ENCODE measurements around the gene CELSR1. TPM values are rescaled to one million over a fixed set of nuclear protein-coding genes. Genes with fewer than 3 reads are reported as not detected.

The CELSR1 gene
- total RNA-seq, 2 donors from 2014 or later = 24.2 to 38.2 TPM

DNA sequence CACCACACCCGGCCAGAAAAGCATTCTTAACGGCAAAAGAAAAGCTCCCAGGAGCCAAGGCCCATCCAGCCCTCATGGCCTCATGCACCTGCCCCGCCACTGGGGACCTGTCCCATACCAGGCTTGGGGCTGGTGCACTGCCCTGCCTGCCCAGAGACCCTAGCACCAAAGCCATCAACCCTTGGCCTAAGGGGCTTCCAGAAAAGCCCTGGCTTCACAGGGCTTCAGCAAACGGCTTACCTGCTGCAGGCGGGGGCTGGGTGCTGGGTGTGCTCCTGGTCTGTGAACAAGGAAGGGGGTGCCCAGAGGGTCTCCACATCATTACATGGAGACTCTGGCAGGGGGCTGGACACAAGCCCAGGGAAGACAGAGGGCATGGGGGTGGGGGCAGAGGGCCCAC, 89.5 kb downstream of the CELSR1 start:
- DNase-seq (ENCODE audit: low spot score) = no peak
- Histone ChIP-seq H3K4me3 (no peak overlapping the region), H3K36me3 (no peaks in the 10 kb centered on the region), H3K27me3 (replicated peaks; ENCODE audit: insufficient read depth) (no peaks in the 10 kb centered on the region), H3K4me1 (replicated peaks) (peaks cover 31% of the 10 kb centered on the region), H3K9me3 (no peaks in the 10 kb centered on the region), H3K27ac (peak overlapping the region in 1 of 2 donors; percentile 23)
- TF ChIP-seq POLR2A (IDR thresholded peaks at IDR 0.05) (no peak), CTCF (IDR thresholded peaks at IDR 0.05) (no peak), POLR2AphosphoS5 (IDR thresholded peaks at IDR 0.05) (no peak)
- 87% methylated on average over 5 of the region's 5 CpGs for WGBS
- intact Hi-C loops (cut with DNase I) = no loop called here

GRCh38 chr22:46446799-46447198, 90.6 kb downstream of the CELSR1 start:
- DNase-seq (ENCODE audit: low spot score) = no peak
- Histone ChIP-seq H3K27ac (no peak overlapping the region), H3K27me3 (replicated peaks; ENCODE audit: insufficient read depth) (no peaks in the 10 kb centered on the region), H3K9me3 (no peaks in the 10 kb centered on the region), H3K36me3 (no peaks in the 10 kb centered on the region), H3K4me1 (replicated peaks) (peaks cover 20% of the 10 kb centered on the region), H3K4me3 (no peak overlapping the region)
- TF ChIP-seq POLR2A (IDR thresholded peaks at IDR 0.05) = no peak
- TF ChIP-seq POLR2AphosphoS5 (IDR thresholded peaks at IDR 0.05) = no peak
- TF ChIP-seq CTCF (IDR thresholded peaks at IDR 0.05) = no peak
- WGBS = 45% methylated on average over 4 of the region's 4 CpGs
- intact Hi-C loops (cut with DNase I) = no loop called here

- H3K9me3 ChIP-seq = no peaks in the 10 kb centered on the region
- H3K4me1 ChIP-seq (replicated peaks) = peaks cover 12% of the 10 kb centered on the region
- H3K4me3 ChIP-seq = no peak overlapping the region
- H3K27ac ChIP-seq = peak overlapping the region in 1 of 2 donors; percentile 80
- intact Hi-C loops (cut with DNase I) = no loop called here
- H3K36me3 ChIP-seq = no peaks in the 10 kb centered on the region
- TF ChIP-seq CTCF (IDR thresholded peaks at IDR 0.05) (no peak), POLR2AphosphoS5 (IDR thresholded peaks at IDR 0.05) (no peak), POLR2A (IDR thresholded peaks at IDR 0.05) (no peak)
- no peak for DNase-seq (ENCODE audit: low spot score)
- H3K27me3 ChIP-seq (replicated peaks; ENCODE audit: insufficient read depth) = no peaks in the 10 kb centered on the region
- WGBS = 90% methylated on average over 21 of the region's 21 CpGs
Measured at GRCh38 chr22:46445771-46446420, 91.5 kb downstream of the CELSR1 start.

DNA sequence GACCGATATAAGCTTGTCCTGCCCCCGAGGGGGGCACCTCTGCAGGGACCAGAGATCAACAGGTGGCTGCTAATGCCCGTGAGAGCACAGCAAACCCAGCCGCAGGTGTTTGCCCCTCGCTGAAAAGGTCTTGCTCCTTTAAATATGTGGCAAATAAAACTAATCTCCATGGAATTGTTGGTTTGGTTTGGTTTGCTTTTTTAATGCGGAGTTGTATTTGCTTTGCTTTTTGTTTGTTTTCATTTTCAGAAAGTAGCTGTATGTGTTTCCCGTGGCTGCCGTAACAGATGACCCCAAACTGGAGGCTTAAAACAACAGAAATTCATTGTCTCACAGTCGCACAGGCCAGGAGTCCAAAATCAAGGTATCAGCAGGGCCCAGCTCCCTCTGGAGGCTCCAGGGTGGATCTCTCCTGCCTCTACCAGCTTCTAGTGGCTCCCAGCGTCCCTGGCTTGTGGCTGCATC, 93.0 kb downstream of the CELSR1 start:
- H3K4me1 ChIP-seq (replicated peaks) = peaks cover 6% of the 10 kb centered on the region
- WGBS = 81% methylated on average over 10 of the region's 10 CpGs
- intact Hi-C loops (cut with DNase I) = no loop called here
- DNase-seq (ENCODE audit: low spot score) = no peak
- peak overlapping the region; percentile 75 to 80 for H3K27ac ChIP-seq
- H3K27me3 ChIP-seq (replicated peaks; ENCODE audit: insufficient read depth) = no peaks in the 10 kb centered on the region
- TF ChIP-seq CTCF (IDR thresholded peaks at IDR 0.05) (no peak), POLR2AphosphoS5 (IDR thresholded peaks at IDR 0.05) (no peak), POLR2A (IDR thresholded peaks at IDR 0.05) (no peak)
- H3K4me3 ChIP-seq = no peak overlapping the region
- H3K9me3 ChIP-seq = no peaks in the 10 kb centered on the region
- no peaks in the 10 kb centered on the region for H3K36me3 ChIP-seq

- intact Hi-C loops (cut with DNase I) = no loop called here
- 71% methylated on average over 15 of the region's 15 CpGs for WGBS
- Histone ChIP-seq H3K27ac (peak overlapping the region; percentile 75 to 80), H3K4me1 (replicated peaks) (peaks cover 6% of the 10 kb centered on the region), H3K4me3 (no peak overlapping the region), H3K36me3 (no peaks in the 10 kb centered on the region), H3K27me3 (replicated peaks; ENCODE audit: insufficient read depth) (no peaks in the 10 kb centered on the region), H3K9me3 (no peaks in the 10 kb centered on the region)
- DNase-seq (ENCODE audit: low spot score) = peak; percentile 42
- peak; percentile 39 for TF ChIP-seq POLR2AphosphoS5 (IDR thresholded peaks at IDR 0.05)
- TF ChIP-seq CTCF (IDR thresholded peaks at IDR 0.05) = no peak
Measured at GRCh38 chr22:46443850-46444389, 93.5 kb downstream of the CELSR1 start.
